ENCODE measurements around the gene TST.

Gene TST

DNA sequence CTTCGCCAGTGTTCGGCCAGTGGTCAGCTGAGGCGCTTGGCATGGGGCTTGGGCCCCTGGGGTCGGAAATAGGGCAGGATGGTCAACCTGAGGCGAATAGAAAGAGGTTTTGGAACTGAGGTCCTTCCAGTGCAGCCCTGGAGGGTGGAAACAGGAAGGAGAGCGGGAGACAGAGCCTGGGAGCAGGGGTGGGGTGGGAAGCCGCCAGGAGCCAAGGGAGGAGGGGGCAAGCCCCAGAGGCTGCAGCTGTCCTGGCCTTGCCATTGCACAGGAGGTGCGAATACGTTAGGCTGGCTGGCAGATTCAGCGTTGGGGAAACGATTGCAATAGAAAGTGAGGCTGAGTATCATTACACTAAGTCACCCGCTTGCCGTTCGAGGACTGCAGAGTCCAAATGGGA is 18.4 kb upstream of the TST start:
- TF ChIP-seq, protein P1, sequence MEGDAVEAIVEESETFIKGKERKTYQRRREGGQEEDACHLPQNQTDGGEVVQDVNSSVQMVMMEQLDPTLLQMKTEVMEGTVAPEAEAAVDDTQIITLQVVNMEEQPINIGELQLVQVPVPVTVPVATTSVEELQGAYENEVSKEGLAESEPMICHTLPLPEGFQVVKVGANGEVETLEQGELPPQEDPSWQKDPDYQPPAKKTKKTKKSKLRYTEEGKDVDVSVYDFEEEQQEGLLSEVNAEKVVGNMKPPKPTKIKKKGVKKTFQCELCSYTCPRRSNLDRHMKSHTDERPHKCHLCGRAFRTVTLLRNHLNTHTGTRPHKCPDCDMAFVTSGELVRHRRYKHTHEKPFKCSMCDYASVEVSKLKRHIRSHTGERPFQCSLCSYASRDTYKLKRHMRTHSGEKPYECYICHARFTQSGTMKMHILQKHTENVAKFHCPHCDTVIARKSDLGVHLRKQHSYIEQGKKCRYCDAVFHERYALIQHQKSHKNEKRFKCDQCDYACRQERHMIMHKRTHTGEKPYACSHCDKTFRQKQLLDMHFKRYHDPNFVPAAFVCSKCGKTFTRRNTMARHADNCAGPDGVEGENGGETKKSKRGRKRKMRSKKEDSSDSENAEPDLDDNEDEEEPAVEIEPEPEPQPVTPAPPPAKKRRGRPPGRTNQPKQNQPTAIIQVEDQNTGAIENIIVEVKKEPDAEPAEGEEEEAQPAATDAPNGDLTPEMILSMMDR (IDR thresholded peaks at IDR 0.05; ENCODE audit: extremely low read depth, missing control alignments) = no peak
- no peak for DNase-seq (ENCODE audit: low spot score)

DNA sequence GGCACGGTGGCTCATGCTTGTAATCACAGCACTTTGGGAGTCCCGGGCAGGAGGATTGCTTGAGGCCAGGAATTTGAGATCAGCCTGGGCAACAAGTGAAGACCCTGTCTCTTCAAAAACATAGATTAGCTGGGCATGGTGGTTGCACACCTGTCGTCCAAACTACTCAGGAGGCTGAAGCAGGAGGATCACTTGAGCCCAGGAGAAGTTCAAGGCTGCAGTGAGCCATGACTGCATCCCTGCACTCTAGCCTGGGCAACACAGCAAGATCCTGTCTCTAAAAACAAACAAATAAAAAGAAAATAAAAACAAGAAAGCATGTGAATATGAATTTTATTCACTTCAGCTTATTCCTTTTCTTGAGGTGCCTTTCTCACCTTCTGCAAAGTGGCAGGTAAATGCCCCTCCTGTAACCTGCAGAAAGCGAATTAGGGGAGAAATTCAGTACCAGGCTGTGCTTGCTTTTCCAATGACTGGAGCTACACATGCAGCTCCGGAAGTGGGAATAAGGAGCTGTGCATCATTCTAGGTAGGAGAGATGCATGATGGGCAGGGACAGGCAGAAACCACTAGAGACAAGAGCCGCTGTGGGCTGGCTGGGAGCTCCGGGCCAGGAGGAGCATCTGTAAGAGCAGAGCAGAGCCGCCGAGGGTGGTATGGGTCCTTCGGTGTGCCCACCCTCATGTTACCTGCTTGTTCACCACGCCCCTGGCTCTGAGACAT is 17.6 kb upstream of the TST start:
- no peak for DNase-seq (ENCODE audit: low spot score)
- TF ChIP-seq, protein P1 (IDR thresholded peaks at IDR 0.05; ENCODE audit: extremely low read depth, missing control alignments) = no peak

DNA sequence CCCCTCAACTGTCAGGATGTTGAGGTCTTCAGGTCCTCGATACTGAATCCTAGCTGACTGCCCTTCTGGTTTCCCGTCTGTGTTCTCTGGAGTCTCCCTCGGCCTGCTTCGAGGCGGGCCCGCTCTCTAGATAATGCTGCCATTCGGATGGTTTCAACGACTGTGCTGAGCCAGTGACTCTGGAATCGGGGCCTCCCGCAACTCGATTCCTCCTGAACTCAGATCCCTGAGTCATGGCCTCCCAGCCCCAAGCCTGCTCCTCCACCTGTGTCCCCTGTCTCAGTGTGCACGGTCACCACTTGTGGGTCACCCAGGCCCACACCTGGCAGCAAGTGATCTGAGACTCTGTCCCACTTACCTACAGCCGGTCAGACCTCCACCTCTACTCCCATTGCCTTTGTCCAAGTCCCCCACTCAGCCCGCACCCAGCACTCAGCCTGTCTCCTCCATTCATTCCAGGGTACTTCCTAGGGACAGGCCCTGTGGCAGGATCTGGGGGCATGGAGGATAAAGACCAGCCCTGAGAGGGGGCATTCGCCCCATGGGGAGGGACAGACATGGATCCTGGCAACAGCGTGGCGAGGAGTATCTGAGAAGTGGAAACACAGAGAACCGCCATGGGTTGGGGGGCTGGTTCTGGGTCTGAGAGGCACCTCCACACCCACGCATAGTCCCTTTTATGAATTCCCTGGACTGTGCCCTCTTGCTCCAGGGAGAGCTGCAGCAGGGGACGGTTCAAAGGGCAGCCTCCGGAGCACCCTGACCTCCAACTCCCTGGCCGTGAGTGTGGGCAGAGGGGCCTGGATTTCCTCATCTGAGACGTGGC is 14.6 kb upstream of the TST start:
- TF ChIP-seq, protein P1 (IDR thresholded peaks at IDR 0.05; ENCODE audit: extremely low read depth, missing control alignments) = no peak
- DNase-seq (ENCODE audit: low spot score) = no peak

DNA sequence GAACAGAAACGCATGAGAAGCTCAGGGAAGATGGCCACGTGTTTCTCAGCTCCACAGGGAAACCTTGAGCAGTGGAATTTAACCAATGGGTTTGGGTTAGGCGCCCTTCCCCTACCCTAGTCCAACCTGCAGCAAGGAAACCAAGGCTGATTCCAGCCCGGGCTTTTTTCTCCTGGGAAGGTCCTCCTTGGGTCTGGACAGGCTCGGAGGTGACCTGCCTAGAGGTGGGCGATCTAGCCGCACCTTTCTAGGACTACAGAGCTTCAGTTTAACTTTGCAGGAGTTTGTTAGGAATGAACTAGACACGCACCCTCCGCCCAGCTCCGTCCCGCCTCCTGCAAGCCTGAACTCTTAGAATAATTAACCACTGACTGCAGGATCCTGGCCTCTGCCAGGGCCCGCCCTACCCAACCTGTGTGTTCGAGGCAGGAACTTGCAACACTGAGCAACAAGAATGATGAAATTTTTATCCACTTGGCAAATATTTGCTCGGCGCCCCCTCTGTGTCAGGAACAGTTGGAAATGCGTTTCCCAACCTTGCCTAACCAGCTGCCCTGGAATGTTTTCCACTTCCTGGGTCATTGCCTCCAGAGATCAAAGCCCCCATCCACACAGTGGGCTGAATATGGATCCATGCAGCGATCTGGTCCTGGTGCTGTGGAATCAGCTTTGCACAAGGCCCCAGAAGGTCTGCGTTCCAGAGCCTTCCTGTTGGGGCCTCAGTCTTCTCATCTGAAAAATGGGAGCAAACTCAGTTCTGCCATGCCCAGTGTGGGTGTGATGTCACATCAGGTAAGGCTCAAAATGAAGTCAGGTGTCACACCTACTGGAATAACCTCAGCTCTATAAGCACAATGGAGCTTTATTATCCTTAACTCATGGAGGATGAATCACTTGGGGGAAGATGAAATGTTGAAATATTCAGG is 13.6 kb upstream of the TST start:
- DNase-seq (ENCODE audit: low spot score) = no peak
- TF ChIP-seq, protein P1 (IDR thresholded peaks at IDR 0.05; ENCODE audit: extremely low read depth, missing control alignments) = no peak

DNA sequence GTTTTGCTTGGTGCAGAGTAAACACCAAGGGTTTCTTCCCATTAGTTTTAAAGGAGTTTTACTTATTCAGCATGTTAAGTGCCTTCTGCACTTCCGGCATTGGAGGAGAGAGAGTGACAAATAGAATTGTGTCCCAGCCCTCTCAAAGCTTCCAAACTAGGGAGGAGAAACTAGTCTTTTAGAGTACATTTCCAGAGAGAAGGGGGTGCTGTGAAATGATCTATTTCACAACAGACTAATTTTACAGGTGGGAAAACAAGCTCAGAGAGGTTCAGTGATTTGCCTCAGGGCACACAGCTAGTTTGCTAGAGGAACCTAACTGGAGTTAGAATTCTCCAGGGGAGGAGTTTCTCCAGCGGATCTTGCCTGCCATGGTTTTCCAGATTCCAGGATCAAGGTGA is 12.9 kb upstream of the TST start:
- DNase-seq (ENCODE audit: low spot score) = no peak
- TF ChIP-seq, protein P1 (IDR thresholded peaks at IDR 0.05; ENCODE audit: extremely low read depth, missing control alignments) = no peak

DNA sequence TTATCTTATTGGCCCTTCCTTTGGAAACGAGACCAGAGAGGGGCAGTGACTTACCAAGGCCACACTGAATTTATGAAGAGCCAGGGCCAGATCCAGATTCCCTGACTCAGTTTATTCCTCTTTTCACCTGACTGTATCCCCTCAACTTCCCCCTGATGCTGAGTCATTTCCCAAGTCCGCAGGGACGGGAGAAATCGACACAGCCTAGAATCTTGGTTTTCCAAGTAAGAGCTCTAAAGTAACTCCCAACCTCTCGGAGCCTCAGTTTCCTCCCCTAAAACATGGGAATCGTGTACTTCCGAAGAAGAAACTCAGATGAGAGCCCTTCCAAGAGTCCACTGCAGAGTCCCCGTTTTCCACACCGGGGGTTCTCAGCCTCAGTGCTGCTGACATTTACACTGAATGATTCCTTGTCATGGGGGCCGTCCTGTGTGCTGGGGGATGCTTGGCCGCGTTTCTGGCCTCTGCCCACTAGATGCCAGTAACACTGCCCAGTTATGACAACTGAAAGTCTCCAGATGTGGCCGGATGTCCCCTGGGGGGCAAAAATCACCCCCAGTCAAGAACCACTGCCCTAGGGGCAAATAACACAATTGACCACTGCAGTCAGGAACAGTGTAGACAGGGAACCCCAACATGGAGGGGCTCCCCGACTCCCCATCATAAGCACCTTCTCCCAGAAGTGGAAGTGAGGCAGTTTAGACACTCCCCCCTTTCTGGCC is 11.5 kb upstream of the TST start:
- no peak for DNase-seq (ENCODE audit: low spot score)
- TF ChIP-seq, protein P1 (IDR thresholded peaks at IDR 0.05; ENCODE audit: extremely low read depth, missing control alignments) = no peak

Measured in GM20000 (cell line).